ENCODE data around the gene MROH2A.

The MROH2A gene

DNA sequence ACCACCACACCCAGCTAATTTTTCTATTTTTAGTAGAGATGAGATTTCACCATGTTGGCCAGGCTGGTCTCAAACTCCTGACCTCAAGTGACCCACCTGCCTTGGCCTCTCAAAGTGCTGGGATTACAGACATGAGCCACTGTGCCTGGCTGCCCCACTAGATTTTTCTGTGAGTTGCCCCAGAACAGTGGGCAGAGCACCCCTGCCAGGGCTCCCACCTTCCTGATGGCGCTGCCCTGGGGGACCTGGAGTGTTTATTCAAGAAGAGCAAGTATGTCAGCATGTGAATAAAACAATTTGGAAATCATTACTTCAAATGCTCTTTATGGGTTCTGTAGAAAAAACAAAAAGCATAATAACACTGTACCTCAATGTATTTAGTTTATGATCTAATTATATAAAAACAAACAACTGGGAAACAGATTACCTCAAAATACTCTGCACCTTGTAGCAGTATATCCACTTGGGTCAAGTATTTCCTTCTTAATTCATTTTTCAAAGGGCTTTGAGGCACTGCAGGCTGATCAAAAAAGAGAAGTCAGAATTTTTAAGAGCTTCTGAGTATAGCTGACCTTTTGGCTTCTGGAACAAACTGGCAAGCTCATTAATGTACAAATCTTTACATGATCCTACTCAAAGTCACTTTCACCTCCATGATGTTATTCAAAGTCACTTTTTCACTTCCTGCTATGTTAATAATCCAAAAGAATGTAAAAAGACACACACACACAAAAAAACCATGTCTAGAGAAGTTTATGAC, 67.4 kb downstream of the MROH2A start:
- no peak overlapping the region for H3K4me3 ChIP-seq (ENCODE audit: low read length, poor library complexity, severe bottlenecking)
- TF ChIP-seq, protein P1, sequence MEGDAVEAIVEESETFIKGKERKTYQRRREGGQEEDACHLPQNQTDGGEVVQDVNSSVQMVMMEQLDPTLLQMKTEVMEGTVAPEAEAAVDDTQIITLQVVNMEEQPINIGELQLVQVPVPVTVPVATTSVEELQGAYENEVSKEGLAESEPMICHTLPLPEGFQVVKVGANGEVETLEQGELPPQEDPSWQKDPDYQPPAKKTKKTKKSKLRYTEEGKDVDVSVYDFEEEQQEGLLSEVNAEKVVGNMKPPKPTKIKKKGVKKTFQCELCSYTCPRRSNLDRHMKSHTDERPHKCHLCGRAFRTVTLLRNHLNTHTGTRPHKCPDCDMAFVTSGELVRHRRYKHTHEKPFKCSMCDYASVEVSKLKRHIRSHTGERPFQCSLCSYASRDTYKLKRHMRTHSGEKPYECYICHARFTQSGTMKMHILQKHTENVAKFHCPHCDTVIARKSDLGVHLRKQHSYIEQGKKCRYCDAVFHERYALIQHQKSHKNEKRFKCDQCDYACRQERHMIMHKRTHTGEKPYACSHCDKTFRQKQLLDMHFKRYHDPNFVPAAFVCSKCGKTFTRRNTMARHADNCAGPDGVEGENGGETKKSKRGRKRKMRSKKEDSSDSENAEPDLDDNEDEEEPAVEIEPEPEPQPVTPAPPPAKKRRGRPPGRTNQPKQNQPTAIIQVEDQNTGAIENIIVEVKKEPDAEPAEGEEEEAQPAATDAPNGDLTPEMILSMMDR (conservative IDR thresholded peaks at IDR 0.05; ENCODE audit: low read length): no peak
- no peak overlapping the region for H3K9ac ChIP-seq (ENCODE audit: low read depth, low read length, poor library complexity, severe bottlenecking)
- peaks cover 40% of the 10 kb centered on the region for H3K4me1 ChIP-seq (ENCODE audit: insufficient read depth, low read length, poor library complexity, severe bottlenecking)
- no peaks in the 10 kb centered on the region for H3K27me3 ChIP-seq (ENCODE audit: insufficient read depth, low read length, poor library complexity, severe bottlenecking)
- no peaks in the 10 kb centered on the region for H3K9me3 ChIP-seq (ENCODE audit: insufficient read depth, low read depth, low read length)
- peaks cover 100% of the 10 kb centered on the region for H3K79me2 ChIP-seq (ENCODE audit: insufficient read depth, low read length)
- no peaks in the 10 kb centered on the region for H3F3A ChIP-seq (ENCODE audit: low read depth)
- peaks cover 99% of the 10 kb centered on the region for H3K36me3 ChIP-seq (ENCODE audit: insufficient read depth, low read length)
- peaks cover 51% of the 10 kb centered on the region for H4K20me1 ChIP-seq (ENCODE audit: insufficient read depth, low read length, poor library complexity, severe bottlenecking)
- H3K9me2 ChIP-seq (replicated peaks; ENCODE audit: low read depth, low read length): no peaks in the 10 kb centered on the region
- no peak overlapping the region for H2AFZ ChIP-seq (ENCODE audit: low read length)
- H3K4me2 ChIP-seq (ENCODE audit: low read depth, low read length, poor library complexity, severe bottlenecking): no peak overlapping the region

DNA sequence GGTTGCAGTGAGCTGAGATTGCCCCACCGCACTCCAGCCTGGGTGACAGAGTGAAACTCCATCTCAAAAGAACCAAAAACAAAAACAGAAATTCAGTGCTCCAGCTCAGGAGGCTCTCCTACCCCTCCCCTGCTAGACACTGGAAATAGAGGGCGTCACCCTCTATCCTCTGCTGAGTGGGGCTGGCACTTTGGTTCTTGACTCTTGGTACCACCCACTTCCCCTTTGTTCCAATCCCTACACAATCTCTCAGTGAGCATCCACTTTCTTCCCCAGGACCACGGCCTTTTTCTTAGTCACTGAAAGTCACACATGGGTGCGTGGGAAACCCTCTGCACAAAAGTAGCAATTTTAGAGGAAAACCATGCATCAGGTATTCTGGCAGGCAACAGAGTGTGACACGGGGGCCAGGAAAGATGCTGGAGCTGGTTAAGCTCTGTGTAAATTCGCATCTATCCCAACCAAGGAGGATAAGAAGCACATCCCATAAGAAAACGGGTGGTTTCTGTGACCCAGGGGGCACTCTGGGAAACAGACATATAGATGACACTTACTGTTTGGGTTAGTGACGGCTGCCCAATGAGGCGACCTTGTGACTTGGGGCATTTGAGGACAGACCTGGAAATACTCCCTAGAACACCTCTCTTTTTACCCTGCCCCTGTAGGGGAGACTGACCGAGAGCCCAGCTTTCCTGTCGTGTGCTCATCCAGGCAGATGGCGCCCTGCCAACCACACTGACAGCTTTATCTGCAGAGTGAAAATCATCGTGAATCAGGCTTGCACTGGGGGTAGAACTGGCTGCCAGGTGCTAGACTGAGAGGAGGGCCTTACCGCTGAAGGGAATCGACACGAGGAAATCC, 68.5 kb downstream of the MROH2A start:
- Histone ChIP-seq H4K20me1 (ENCODE audit: insufficient read depth, low read length, poor library complexity, severe bottlenecking) (peaks cover 53% of the 10 kb centered on the region), H3K4me1 (ENCODE audit: insufficient read depth, low read length, poor library complexity, severe bottlenecking) (peaks cover 42% of the 10 kb centered on the region), H3F3A (ENCODE audit: low read depth) (no peaks in the 10 kb centered on the region), H3K36me3 (ENCODE audit: insufficient read depth, low read length) (peaks cover 96% of the 10 kb centered on the region), H3K9me3 (ENCODE audit: insufficient read depth, low read depth, low read length) (no peaks in the 10 kb centered on the region), H3K9ac (ENCODE audit: low read depth, low read length, poor library complexity, severe bottlenecking) (no peak overlapping the region), H3K9me2 (replicated peaks; ENCODE audit: low read depth, low read length) (no peaks in the 10 kb centered on the region), H3K79me2 (ENCODE audit: insufficient read depth, low read length) (peaks cover 100% of the 10 kb centered on the region), H2AFZ (ENCODE audit: low read length) (no peak overlapping the region), H3K27me3 (ENCODE audit: insufficient read depth, low read length, poor library complexity, severe bottlenecking) (no peaks in the 10 kb centered on the region), H3K4me2 (ENCODE audit: low read depth, low read length, poor library complexity, severe bottlenecking) (peak overlapping the region; percentile 52), H3K4me3 (ENCODE audit: low read length, poor library complexity, severe bottlenecking) (peak overlapping the region; percentile 19)
- no peak for TF ChIP-seq EZH2phosphoT487 (IDR thresholded peaks at IDR 0.05; ENCODE audit: borderline replicate concordance)
- TF ChIP-seq, protein P1 (conservative IDR thresholded peaks at IDR 0.05; ENCODE audit: low read length): no peak

DNA sequence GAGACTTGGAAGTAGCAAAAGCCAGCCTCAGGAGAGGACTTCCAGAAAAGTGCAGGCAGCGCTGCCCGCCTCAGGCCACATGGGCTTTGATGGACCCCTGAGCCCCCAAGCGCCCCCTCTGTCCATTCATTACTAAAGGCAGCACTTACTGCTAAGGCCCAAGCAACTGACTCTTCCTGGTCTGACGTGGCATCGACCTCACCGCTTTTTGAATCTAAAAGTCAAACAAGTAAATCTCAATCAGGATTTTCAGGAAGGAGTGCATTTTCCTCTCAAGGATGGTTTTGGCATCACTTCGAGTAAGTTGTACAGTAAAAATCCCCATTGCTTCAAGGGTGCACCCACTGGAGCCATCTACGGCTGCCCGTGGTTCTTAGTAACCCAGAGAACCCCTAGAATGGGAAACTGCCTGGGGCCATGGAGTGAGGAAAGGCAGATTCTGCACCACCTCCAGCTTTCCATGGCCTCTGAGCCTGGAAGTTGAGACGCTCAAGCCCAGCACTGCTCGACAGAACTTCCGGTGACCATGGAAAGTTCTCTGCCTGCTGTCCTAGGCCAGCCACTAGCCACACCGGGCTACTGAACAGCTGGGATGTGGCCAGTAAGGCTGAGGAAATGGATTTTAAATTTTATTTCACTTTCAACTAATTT, 69.2 kb downstream of the MROH2A start:
- Histone ChIP-seq H3K4me3 (ENCODE audit: low read length, poor library complexity, severe bottlenecking) (peak overlapping the region; percentile 97), H4K20me1 (ENCODE audit: insufficient read depth, low read length, poor library complexity, severe bottlenecking) (peaks cover 60% of the 10 kb centered on the region), H3F3A (ENCODE audit: low read depth) (no peaks in the 10 kb centered on the region), H3K9ac (ENCODE audit: low read depth, low read length, poor library complexity, severe bottlenecking) (no peak overlapping the region), H3K36me3 (ENCODE audit: insufficient read depth, low read length) (peaks cover 96% of the 10 kb centered on the region), H3K27me3 (ENCODE audit: insufficient read depth, low read length, poor library complexity, severe bottlenecking) (no peaks in the 10 kb centered on the region), H3K4me2 (ENCODE audit: low read depth, low read length, poor library complexity, severe bottlenecking) (peak overlapping the region; percentile 52), H3K9me3 (ENCODE audit: insufficient read depth, low read depth, low read length) (no peaks in the 10 kb centered on the region), H3K79me2 (ENCODE audit: insufficient read depth, low read length) (peaks cover 100% of the 10 kb centered on the region), H2AFZ (ENCODE audit: low read length) (no peak overlapping the region), H3K4me1 (ENCODE audit: insufficient read depth, low read length, poor library complexity, severe bottlenecking) (peaks cover 50% of the 10 kb centered on the region), H3K9me2 (replicated peaks; ENCODE audit: low read depth, low read length) (no peaks in the 10 kb centered on the region)
- TF ChIP-seq, protein P1 (conservative IDR thresholded peaks at IDR 0.05; ENCODE audit: low read length): no peak
- TF ChIP-seq EZH2phosphoT487 (IDR thresholded peaks at IDR 0.05; ENCODE audit: borderline replicate concordance): no peak
